ENCODE results near the gene SMS.
A peak's percentile ranks its signal among the peaks of the same experiment; 100 is the strongest.

Gene SMS

GRCh38 chrX:21978346-21978745 lies 37.8 kb downstream of the SMS start:
- DNase-seq (ENCODE audit: low spot score), result no peak

DNA sequence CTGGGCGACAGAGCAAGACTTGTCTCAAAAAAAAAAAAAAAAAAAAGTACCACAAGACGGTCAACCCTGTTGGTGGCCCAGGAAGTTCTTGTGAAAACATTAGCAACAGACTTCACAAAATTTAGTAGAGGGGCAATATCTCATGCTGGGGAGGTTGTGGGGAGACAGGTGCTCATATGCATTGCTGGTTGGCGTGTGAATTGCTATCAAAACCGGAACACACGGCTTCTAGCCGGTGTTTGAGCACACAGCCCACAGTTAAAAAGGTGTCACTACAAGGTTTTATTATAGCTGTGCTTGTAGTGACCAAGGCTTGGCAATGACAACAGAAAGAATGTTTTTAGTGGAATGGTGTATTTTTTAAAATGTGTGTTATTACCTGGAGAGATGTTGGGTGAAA lies 41.8 kb downstream of the SMS start:
- no peak for DNase-seq (ENCODE audit: low spot score)

- peak; percentile 88 for DNase-seq (ENCODE audit: low spot score)
Observed at GRCh38 chrX:21985332-21985777, 44.8 kb downstream of the SMS start.

DNA sequence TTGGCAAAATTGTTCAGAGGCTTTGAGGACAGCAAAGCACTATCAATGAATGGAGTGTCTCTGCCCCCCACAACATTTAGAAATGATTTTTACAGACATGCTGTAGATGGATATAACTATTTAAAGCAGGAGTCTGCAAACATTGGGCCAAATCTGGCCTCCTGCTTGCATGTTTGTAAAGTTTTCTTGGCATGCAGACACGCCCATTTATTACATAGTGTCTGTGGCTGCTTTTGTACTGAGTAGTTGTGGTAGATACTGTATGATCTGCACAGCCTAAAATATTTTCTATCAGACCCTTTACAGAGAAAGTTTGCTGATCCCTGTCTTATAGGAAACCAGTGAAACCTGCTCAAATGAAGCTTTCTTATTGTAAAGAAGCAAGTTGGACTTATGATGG lies 46.1 kb downstream of the SMS start:
- no peak for DNase-seq (ENCODE audit: low spot score)

- DNase-seq (ENCODE audit: low spot score), result no peak
Observed at GRCh38 chrX:21989384-21989783, 48.9 kb downstream of the SMS start.

DNA sequence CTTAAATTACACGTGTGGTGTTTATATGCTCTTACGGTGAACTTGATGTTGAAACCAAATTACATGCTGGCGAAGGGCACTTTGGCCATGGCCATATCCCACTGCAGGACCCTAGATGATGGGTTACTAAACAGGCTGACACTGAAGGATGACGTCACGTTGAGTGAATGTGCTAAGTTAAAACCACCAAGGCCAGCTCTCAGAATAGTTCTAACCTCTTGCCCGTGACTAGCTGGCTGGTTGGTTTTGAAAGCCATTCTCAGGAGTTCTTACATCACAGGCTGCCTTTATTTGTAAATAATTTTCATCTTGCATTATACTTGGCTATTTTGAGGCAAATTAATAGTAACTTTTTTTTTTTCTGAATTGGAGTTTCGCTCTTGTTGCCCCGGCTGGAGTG lies 50.3 kb downstream of the SMS start:
- DNase-seq (ENCODE audit: low spot score), result no peak

- DNase-seq (ENCODE audit: low spot score), result no peak
Observed at GRCh38 chrX:21991504-21991903, 51.0 kb downstream of the SMS start.

DNA sequence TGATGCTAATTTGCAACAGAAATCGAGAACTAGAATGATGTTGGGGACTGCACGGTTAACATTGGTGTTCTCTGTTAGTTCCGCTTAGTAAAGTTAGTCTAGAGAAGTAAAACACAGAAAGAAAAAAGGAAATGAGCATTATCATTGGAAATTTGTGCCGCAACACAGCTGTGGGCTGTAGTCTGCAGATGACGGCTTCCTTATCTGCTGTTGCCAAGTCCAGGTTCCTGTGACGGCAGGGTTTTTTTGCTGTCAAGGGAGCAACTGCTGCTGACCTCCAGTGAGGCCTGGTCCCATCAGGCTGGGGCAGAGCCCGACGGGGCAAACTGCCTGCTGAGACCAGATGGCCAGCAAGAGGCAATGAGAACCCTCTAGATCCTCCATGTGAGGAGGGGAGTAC lies 52.8 kb downstream of the SMS start:
- DNase-seq (ENCODE audit: low spot score), result no peak

DNA sequence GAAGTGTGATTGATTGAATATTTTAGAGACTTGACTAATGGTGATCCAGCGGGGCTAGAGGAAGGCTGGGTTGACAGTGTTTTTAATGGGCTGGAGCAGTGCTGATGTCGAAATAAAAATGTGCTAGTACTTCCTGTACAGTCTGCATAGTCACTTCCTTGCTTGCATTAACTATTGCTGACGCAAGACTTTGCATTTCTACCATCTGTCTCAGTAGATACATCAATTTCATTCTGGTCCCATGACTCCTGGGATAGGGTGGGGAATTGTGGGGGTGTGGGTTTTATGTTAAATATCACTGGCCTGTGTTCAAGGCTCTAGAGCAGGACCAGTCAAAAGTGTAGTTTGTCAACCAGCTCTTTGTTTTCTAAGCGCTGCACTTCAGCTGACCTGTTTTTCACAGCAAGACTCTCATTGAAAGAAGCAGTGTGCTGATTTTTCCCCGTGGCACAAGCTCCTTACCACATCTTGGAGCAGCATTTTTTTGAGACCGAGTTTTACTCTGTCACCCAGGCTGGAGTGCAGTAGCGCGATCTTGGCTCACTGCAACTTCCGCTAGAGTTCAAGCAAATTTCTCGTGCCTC lies 56.5 kb downstream of the SMS start:
- DNase-seq (ENCODE audit: low spot score), result peak; percentile 54

GRCh38 chrX:21998037-21998436 lies 57.5 kb downstream of the SMS start:
- no peak for DNase-seq (ENCODE audit: low spot score)

- DNase-seq (ENCODE audit: low spot score), result no peak
Observed at GRCh38 chrX:22004866-22005265, 64.4 kb downstream of the SMS start.

GRCh38 chrX:22012051-22012450 lies 71.5 kb downstream of the SMS start:
- DNase-seq (ENCODE audit: low spot score), result no peak

GRCh38 chrX:22012931-22013330 lies 72.4 kb downstream of the SMS start:
- no peak for DNase-seq (ENCODE audit: low spot score)

GRCh38 chrX:22015139-22015750 lies 74.7 kb downstream of the SMS start:
- no peak for DNase-seq (ENCODE audit: low spot score)

DNA sequence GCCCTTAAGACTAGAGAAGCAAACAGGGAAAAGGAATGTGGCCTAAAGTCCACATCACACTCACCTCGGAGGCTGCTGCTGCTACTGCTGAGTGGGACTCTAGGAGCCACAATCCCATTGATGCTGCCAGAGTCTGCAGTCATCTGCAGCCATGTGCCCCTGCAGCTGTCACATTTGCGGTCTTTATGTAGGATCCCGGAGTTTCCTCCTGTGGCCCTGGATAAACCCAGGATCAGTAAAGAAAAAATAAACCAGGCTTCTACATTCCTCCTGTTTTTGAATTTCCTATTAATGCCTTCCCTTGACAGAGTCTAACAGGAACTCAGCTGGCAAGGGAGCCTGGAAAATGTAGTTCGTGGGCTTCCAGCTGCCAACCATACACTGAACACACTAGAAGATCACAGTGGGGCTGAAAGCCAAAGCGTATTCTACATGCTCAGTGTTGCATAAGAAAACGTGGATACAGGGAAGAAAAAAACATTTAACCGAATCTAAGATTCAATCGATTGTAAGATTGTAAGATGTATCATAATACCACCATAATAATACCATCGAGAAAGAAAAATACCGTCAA lies 81.3 kb downstream of the SMS start:
- DNase-seq (ENCODE audit: low spot score), result no peak

- no peak for DNase-seq (ENCODE audit: low spot score)
Observed at GRCh38 chrX:22024577-22024976, 84.1 kb downstream of the SMS start.

GRCh38 chrX:22025751-22026150 lies 85.2 kb downstream of the SMS start:
- no peak for DNase-seq (ENCODE audit: low spot score)

- no peak for DNase-seq (ENCODE audit: low spot score)
Observed at GRCh38 chrX:22026731-22027130, 86.2 kb downstream of the SMS start.

DNA sequence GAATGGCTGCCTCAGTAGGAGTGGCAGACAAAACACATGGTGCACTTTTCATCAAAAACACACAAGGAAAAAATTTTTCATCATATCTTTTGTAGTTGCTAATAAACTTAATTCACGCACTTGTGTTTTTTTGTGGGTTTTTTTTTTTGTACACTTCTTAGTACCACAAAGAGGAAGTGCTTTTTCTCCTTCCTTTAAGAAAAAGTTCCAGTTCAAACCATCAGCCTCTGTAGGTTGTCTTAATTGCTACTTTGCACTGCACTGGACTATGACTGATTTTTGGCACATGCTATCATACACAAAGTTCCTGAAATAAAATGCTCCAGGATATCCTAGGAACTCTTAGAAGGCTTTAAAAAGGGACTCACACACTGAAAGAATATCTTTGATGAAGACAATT lies 91.6 kb downstream of the SMS start, which contains the start of gene PHEX:
Gene PHEX (plus strand): TSS at position 242 of the 400 bp plus-strand sequence. CDS start 681 bp downstream, outside the sequence.
- DNase-seq (ENCODE audit: low spot score), result no peak

DNA sequence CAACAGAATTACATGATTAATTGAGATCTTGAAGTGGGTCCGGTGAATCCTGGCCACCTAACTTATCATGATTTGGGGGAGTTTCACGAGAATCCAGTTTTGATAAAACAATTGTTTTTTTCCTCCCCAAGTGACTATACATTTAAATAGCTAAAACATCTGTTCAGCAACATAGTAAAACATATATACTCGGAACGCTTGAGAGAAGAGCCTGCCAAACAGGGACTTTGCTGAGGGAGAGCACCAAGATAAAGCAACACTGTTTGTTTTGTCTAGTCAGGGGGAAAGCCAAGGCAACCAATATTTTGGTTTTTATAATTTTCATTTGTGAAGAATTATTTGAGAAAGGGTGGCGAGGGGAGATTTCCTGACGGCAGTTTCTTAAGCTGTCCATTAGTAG lies 92.0 kb downstream of the SMS start:
- no peak for DNase-seq (ENCODE audit: low spot score)

GRCh38 chrX:22033818-22034217 lies 93.3 kb downstream of the SMS start:
- DNase-seq (ENCODE audit: low spot score), result no peak

DNA sequence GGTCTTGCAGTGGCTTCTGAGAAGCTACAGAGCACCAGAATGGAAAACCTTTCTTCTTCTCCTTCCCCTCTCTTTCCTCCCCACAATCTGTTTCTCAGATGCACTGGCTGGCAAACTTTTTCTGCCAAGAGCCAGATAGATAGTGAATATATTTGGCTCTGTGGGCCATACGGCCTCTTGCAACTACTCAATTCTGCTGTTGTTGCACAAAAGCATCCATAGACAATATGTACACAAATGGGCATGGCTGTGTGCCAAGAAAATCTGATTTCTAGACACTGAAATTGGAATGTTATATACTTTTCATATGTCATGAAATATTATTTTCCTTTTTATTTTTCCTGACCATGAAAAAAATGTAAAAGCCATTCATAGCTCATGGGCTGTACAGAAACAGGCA lies 94.7 kb downstream of the SMS start:
- no peak for DNase-seq (ENCODE audit: low spot score)

DNA sequence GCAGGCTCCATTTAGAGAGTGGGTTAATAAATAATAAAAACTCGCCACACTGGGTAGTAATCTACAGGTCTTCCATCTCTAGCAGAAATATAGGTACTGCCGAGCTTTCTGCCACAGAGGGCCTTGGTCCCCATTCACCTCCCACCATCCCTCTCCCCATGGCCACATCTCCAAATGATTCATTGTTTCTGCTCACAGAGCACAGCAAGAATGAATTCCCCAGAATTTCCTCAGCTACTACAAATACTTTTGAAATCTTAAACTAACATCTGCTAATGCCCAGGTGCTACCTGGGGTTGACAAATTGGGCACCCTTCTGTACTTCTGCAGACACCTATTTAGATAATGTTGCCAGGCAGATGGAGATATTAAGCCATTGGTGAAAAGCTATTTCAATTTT lies 96.7 kb downstream of the SMS start:
- DNase-seq (ENCODE audit: low spot score), result no peak

All from RKO (cell line).